Right cardiac atrium (tissue), 5 donors: ENCODE results near the gene CDIP1. TPM values are rescaled to one million over a fixed set of nuclear protein-coding genes. Genes with fewer than 3 reads are reported as not detected.

Experiments used
- ATAC-seq, 2 donors: fragments of 200-7000 bp; cut with Tn5 transposase; one replicate each; pipeline versions ENCODE4 v1.8.0 to v1.9.1; 2020; ENCODE audit warnings: moderate library complexity in 2 of 2, mild to moderate bottlenecking in 1 of 2
- DNase-seq, 3 donors: peaks; one replicate each; pipeline ENCODE4 v3.0.0-alpha.2; 2020
- H3K27ac ChIP-seq: one replicate; pipeline ENCODE4 v1.5.1; 2013; ENCODE audit warnings: mild to moderate bottlenecking, low read length, control low read depth, moderate library complexity
- H3K27me3 ChIP-seq: one replicate; pipeline ENCODE4 v1.6.1; 2013; ENCODE audit not compliant: control insufficient read depth, insufficient read depth
- H3K4me1 ChIP-seq: one replicate; pipeline ENCODE4 v1.6.1; 2013; ENCODE audit warnings: low read length; ENCODE audit not compliant: control insufficient read depth, insufficient read depth
- H3K4me3 ChIP-seq: one replicate; pipeline ENCODE4 v1.5.1; 2013; ENCODE audit warnings: low read length, control low read depth
- H3K9me3 ChIP-seq: one replicate; pipeline ENCODE4 v1.6.1; 2013; ENCODE audit warnings: low read length; ENCODE audit not compliant: control insufficient read depth
- WGBS: extraction: QIAGEN DNeasy Blood & Tissue Kit; methylation state at CpG from one replicate; pipeline ENCODE4 v1.1.7; 2013; 5-methylcytosine and 5-hydroxymethylcytosine counted together
- intact Hi-C, 4 donors: fragments of 100-400 bp; cut with DNase I; formaldehyde crosslinking; loops; one replicate each; pipeline versions ENCODE4 v1.11.0 to v1.14.0; 2022 to 2023
- polyA plus RNA-seq: library from polyadenylated mRNA; stranded (reverse); fragments of 200-250 nt; gene quantifications from one replicate; pipeline ENCODE4 v1.2.3, GENCODE V29; 2013
- total RNA-seq, 4 donors: library from RNA; stranded (reverse); fragmentation: NEBNext Ultra II Directional; extraction: Animal tissue kit (Norgen Biotek cat#: 25700); gene quantifications; one replicate each; pipeline ENCODE4 v1.2.1, GENCODE V29; 2021
- donor health status: healthy with polysubstance abuse.
- donor health status: DM: no; HTN: yes; CAD: no.
- donor health status: DM: no; HTN: no; CAD: no.
- donor health status: DM: no; HTN: yes; CAD: no; lungs with severe emphysema.
- donor health status: DM: yes; HTN: yes; CAD: no.

CDIP1 gene
- total and polyA plus RNA-seq, 5 donors: 34.2 to 46.8 (median 41.7) TPM

- 94% methylated on average over 7 of the region's 7 CpGs for WGBS
- Histone ChIP-seq H3K27ac (no peak overlapping the region), H3K4me1 (peaks cover 16% of the 10 kb centered on the region), H3K27me3 (no peaks in the 10 kb centered on the region), H3K4me3 (no peak overlapping the region), H3K9me3 (no peaks in the 10 kb centered on the region)
- DNase-seq: no peak
- intact Hi-C loops: loop anchor here in 3 of 4 donors (5.0 to 10.0 kb wide), 3 partner anchors 33 to 101 kb away; partner anchors contain the start of gene UBALD1 (in 1 of the 3)
- ATAC-seq: no peak
Measured at GRCh38 chr16:4513881-4514280, 24.7 kb downstream of the CDIP1 start.

- DNase-seq (peak in 2 of 3 donors; percentile 29 to 66), ATAC-seq (peak; percentile 12 to 25)
- H3K27ac ChIP-seq: no peak overlapping the region
- WGBS: 80% methylated on average over 19 of the region's 19 CpGs
- no peak overlapping the region for H3K4me3 ChIP-seq
- peaks cover 16% of the 10 kb centered on the region for H3K4me1 ChIP-seq
- no peaks in the 10 kb centered on the region for H3K9me3 ChIP-seq
- no peaks in the 10 kb centered on the region for H3K27me3 ChIP-seq
- intact Hi-C loops: loop anchor here in 3 of 4 donors (5.0 to 10.0 kb wide), 3 partner anchors 34 to 102 kb away; partner anchors contain the start of gene UBALD1 (in 1 of the 3)
Measured at GRCh38 chr16:4513086-4513860, 25.3 kb downstream of the CDIP1 start.

- H3K4me3 ChIP-seq: no peak overlapping the region
- ATAC-seq (no peak), DNase-seq (no peak)
- WGBS: 90% methylated on average over 10 of the region's 10 CpGs
- H3K4me1 ChIP-seq: peaks cover 16% of the 10 kb centered on the region
- intact Hi-C loops: loop anchor here in 3 of 4 donors (5.0 to 10.0 kb wide), 3 partner anchors 35 to 102 kb away; partner anchors contain the start of gene UBALD1 (in 1 of the 3)
- H3K9me3 ChIP-seq: no peaks in the 10 kb centered on the region
- no peak overlapping the region for H3K27ac ChIP-seq
- no peaks in the 10 kb centered on the region for H3K27me3 ChIP-seq
Measured at GRCh38 chr16:4512473-4512872, 26.1 kb downstream of the CDIP1 start.

- peak; percentile 46 to 47 for ATAC-seq
- H3K27me3 ChIP-seq: no peaks in the 10 kb centered on the region
- WGBS: 65% methylated on average over 9 of the region's 9 CpGs
- no peaks in the 10 kb centered on the region for H3K9me3 ChIP-seq
- H3K4me1 ChIP-seq: peaks cover 16% of the 10 kb centered on the region
- peak; percentile 42 to 79 (median 77) for DNase-seq
- H3K4me3 ChIP-seq: no peak overlapping the region
- H3K27ac ChIP-seq: peak overlapping the region; percentile 71
- intact Hi-C loops: loop anchor here in 3 of 4 donors (5.0 to 10.0 kb wide), 3 partner anchors 36 to 103 kb away; partner anchors contain the start of gene UBALD1 (in 1 of the 3)
Measured at GRCh38 chr16:4511441-4512082, 27.0 kb downstream of the CDIP1 start.

- peak overlapping the region; percentile 71 for H3K27ac ChIP-seq
- no peaks in the 10 kb centered on the region for H3K9me3 ChIP-seq
- WGBS: 60% methylated on average over 14 of the region's 14 CpGs
- ATAC-seq (no peak), DNase-seq (no peak)
- no peaks in the 10 kb centered on the region for H3K27me3 ChIP-seq
- peaks cover 16% of the 10 kb centered on the region for H3K4me1 ChIP-seq
- H3K4me3 ChIP-seq: no peak overlapping the region
- intact Hi-C loops: loop anchor here in 3 of 4 donors (5.0 to 10.0 kb wide), 3 partner anchors 36 to 104 kb away; partner anchors contain the start of gene UBALD1 (in 1 of the 3)
Measured at GRCh38 chr16:4510747-4511426, 27.7 kb downstream of the CDIP1 start.

- DNase-seq (no peak), ATAC-seq (no peak)
- no peaks in the 10 kb centered on the region for H3K27me3 ChIP-seq
- no peaks in the 10 kb centered on the region for H3K9me3 ChIP-seq
- H3K4me1 ChIP-seq: peaks cover 16% of the 10 kb centered on the region
- WGBS: 77% methylated on average over 5 of the region's 5 CpGs
- no peak overlapping the region for H3K4me3 ChIP-seq
- H3K27ac ChIP-seq: no peak overlapping the region
- intact Hi-C loops: loop anchor here in 3 of 4 donors (5.0 to 10.0 kb wide), 3 partner anchors 37 to 105 kb away; partner anchors contain the start of gene UBALD1 (in 1 of the 3)
Measured at GRCh38 chr16:4510131-4510530, 28.4 kb downstream of the CDIP1 start.

GRCh38 chr16:4509420-4509819 lies 29.2 kb downstream of the CDIP1 start:
- H3K4me1 ChIP-seq: peaks cover 11% of the 10 kb centered on the region

GRCh38 chr16:4508806-4509205 lies 29.8 kb downstream of the CDIP1 start:
- intact Hi-C loops: loop anchor here in 2 of 4 donors (5.0 kb wide), 1 partner anchor 38 kb away; no protein-coding TSS in a partner anchor
- H3K27me3 ChIP-seq: no peaks in the 10 kb centered on the region
- ATAC-seq: no peak
- WGBS: 97% methylated on average over 3 of the region's 3 CpGs
- H3K9me3 ChIP-seq: no peaks in the 10 kb centered on the region
- peaks cover 10% of the 10 kb centered on the region for H3K4me1 ChIP-seq
- DNase-seq: no peak
- H3K4me3 ChIP-seq: no peak overlapping the region
- no peak overlapping the region for H3K27ac ChIP-seq

More at GRCh38 chr16:4509420-4509819, 29.2 kb downstream of the CDIP1 start:
- Histone ChIP-seq H3K9me3 (no peaks in the 10 kb centered on the region), H3K4me3 (no peak overlapping the region), H3K27ac (no peak overlapping the region), H3K27me3 (no peaks in the 10 kb centered on the region)
- DNase-seq (no peak), ATAC-seq (no peak)
- intact Hi-C loops: loop anchor here in 2 of 4 donors (5.0 kb wide), 1 partner anchor 38 kb away; no protein-coding TSS in a partner anchor
- WGBS: 88% methylated on average over 8 of the region's 8 CpGs

- H3K4me1 ChIP-seq: peaks cover 6% of the 10 kb centered on the region
- no peak overlapping the region for H3K4me3 ChIP-seq
- intact Hi-C loops: loop anchor here in 2 of 4 donors (5.0 kb wide), 1 partner anchor 40 kb away; no protein-coding TSS in a partner anchor
- H3K27ac ChIP-seq: no peak overlapping the region
- DNase-seq (no peak), ATAC-seq (no peak)
- no peaks in the 10 kb centered on the region for H3K27me3 ChIP-seq
- no peaks in the 10 kb centered on the region for H3K9me3 ChIP-seq
- WGBS: 91% methylated on average over 17 of the region's 17 CpGs
Measured at GRCh38 chr16:4507588-4508345, 30.8 kb downstream of the CDIP1 start.

GRCh38 chr16:4506450-4506849 lies 32.1 kb downstream of the CDIP1 start:
- intact Hi-C loops: loop anchor here in 2 of 4 donors (5.0 kb wide), 1 partner anchor 41 kb away; no protein-coding TSS in a partner anchor
- peak in 1 of 3 donors; percentile 45 for DNase-seq
- peak; percentile 72 to 76 for ATAC-seq
- no peaks in the 10 kb centered on the region for H3K9me3 ChIP-seq
- H3K4me1 ChIP-seq: peaks cover 14% of the 10 kb centered on the region
- H3K27ac ChIP-seq: no peak overlapping the region
- H3K4me3 ChIP-seq: no peak overlapping the region
- no peaks in the 10 kb centered on the region for H3K27me3 ChIP-seq
- 3% methylated on average over 3 of the region's 3 CpGs for WGBS
